Liver (tissue), 9 donors: ENCODE measurements around the gene ATP6V1A. TPM values are rescaled to one million over a fixed set of nuclear protein-coding genes. Genes with fewer than 3 reads are reported as not detected.

Experiments
- DNase-seq: peaks from one replicate; pipeline ENCODE4 v3.0.0-alpha.2; 2017; ENCODE audit warnings: low spot score
- H3K27ac ChIP-seq, 2 donors: one replicate each; pipeline ENCODE4 v1.7.0; 2013; ENCODE audit warnings: inconsistent platforms in 2 of 2, low read length in 2 of 2, control low read depth in 1 of 2, low read depth in 1 of 2, mild to moderate bottlenecking in 1 of 2
- H3K27me3 ChIP-seq, 4 donors: one replicate each; pipeline versions ENCODE4 v1.6.1 to v1.7.0; 2013; ENCODE audit warnings: low read length in 3 of 4, inconsistent platforms in 1 of 4, mild to moderate bottlenecking in 1 of 4, moderate library complexity in 1 of 4; ENCODE audit not compliant: control insufficient read depth in 4 of 4, insufficient read depth in 4 of 4
- H3K36me3 ChIP-seq, 4 donors: one replicate each; pipeline versions ENCODE4 v1.6.1 to v1.7.0; 2013; ENCODE audit warnings: low read length in 3 of 4, mild to moderate bottlenecking in 3 of 4, low read depth in 1 of 4, moderate library complexity in 1 of 4; ENCODE audit not compliant: control insufficient read depth in 4 of 4, insufficient read depth in 3 of 4
- H3K4me1 ChIP-seq, 4 donors: one replicate each; pipeline versions ENCODE4 v1.6.1 to v1.7.0; 2013; ENCODE audit warnings: low read length in 3 of 4, mild to moderate bottlenecking in 3 of 4, moderate library complexity in 1 of 4; ENCODE audit not compliant: control insufficient read depth in 4 of 4, insufficient read depth in 4 of 4
- H3K4me3 ChIP-seq, 3 donors: one replicate each; pipeline versions ENCODE4 v1.6.1 to v1.7.0; 2013; ENCODE audit warnings: low read length in 3 of 3, control low read depth in 1 of 3, low read depth in 1 of 3, mild to moderate bottlenecking in 1 of 3
- H3K9ac ChIP-seq, 2 donors: one replicate each; pipeline ENCODE4 v1.7.0; 2013; ENCODE audit warnings: low read length in 2 of 2, mild to moderate bottlenecking in 2 of 2, moderate library complexity in 2 of 2, control low read depth in 1 of 2, low read depth in 1 of 2
- H3K9me3 ChIP-seq, 4 donors: one replicate each; pipeline versions ENCODE4 v1.6.1 to v1.7.0; 2013; ENCODE audit warnings: low read length in 3 of 4; ENCODE audit not compliant: control insufficient read depth in 4 of 4
- CTCF ChIP-seq: fragments of 150-350 bp; IDR thresholded peaks from 2 replicates; pipeline ENCODE4 v1.5.1; 2017; ENCODE audit warnings: improper control_type of control experiment, low read depth, low read length; ENCODE audit not compliant: missing input control
- EGR1 ChIP-seq, 2 donors: IDR thresholded peaks; 2 replicates each; pipeline ENCODE4 v1.6.1; 2016 to 2018; ENCODE audit warnings: antibody characterized with exemption in 2 of 2, low read depth in 2 of 2
- GABPA ChIP-seq, 2 donors: IDR thresholded peaks in 1 of 2; conservative IDR thresholded peaks in 1 of 2; 2 replicates each; pipeline ENCODE4 v1.6.1; 2016; ENCODE audit warnings: antibody characterized with exemption in 2 of 2, mild to moderate bottlenecking in 1 of 2, moderate library complexity in 1 of 2
- HNF4A ChIP-seq, 2 donors: conservative IDR thresholded peaks; 2 replicates each; pipeline ENCODE4 v1.6.1; 2016; ENCODE audit warnings: antibody characterized with exemption in 2 of 2, mild to moderate bottlenecking in 2 of 2
- HNF4G ChIP-seq: IDR thresholded peaks from 2 replicates; pipeline ENCODE4 v1.6.1; 2016; ENCODE audit warnings: antibody characterized with exemption
- JUND ChIP-seq, 2 donors: IDR thresholded peaks; 2 replicates each; pipeline ENCODE4 v1.6.1; 2016; ENCODE audit warnings: antibody characterized with exemption in 2 of 2
- MAX ChIP-seq: IDR thresholded peaks from 2 replicates; pipeline ENCODE4 v1.6.1; 2016; ENCODE audit warnings: antibody characterized with exemption
- NR2F2 ChIP-seq: IDR thresholded peaks from 2 replicates; pipeline ENCODE4 v1.6.1; 2016; ENCODE audit warnings: antibody characterized with exemption
- RAD21 ChIP-seq, 2 donors: IDR thresholded peaks; 2 replicates each; pipeline ENCODE4 v1.6.1; 2016; ENCODE audit warnings: antibody characterized with exemption in 2 of 2, mild to moderate bottlenecking in 2 of 2
- REST ChIP-seq: IDR thresholded peaks from 2 replicates; pipeline ENCODE4 v1.6.1; 2016; ENCODE audit warnings: antibody characterized with exemption, mild to moderate bottlenecking
- RXRA ChIP-seq, 2 donors: IDR thresholded peaks; 2 replicates each; pipeline ENCODE4 v1.6.1; 2017 to 2018; ENCODE audit warnings: antibody characterized with exemption in 2 of 2, mild to moderate bottlenecking in 1 of 2
- TAF1 ChIP-seq: conservative IDR thresholded peaks from 2 replicates; pipeline ENCODE4 v1.6.1; 2016; ENCODE audit warnings: antibody characterized with exemption, mild to moderate bottlenecking
- ZBTB33 ChIP-seq: IDR thresholded peaks from 2 replicates; pipeline ENCODE4 v1.6.1; 2016; ENCODE audit warnings: antibody characterized with exemption
- WGBS: extraction: QIAGEN DNeasy Blood & Tissue Kit; methylation state at CpG from one replicate; pipeline ENCODE4 v1.1.7; 2013; 5-methylcytosine and 5-hydroxymethylcytosine counted together
- polyA plus RNA-seq, 2 donors: library from polyadenylated mRNA; stranded (reverse) in 1 of 2; unstranded in 1 of 2; fragments of 200-250 nt in 1 of 2; fragments of >200 nt in 1 of 2; fragmentation: Nextera tagmentation in 1 of 2; extraction: Ambion mirVana in 1 of 2; gene quantifications; one replicate each; pipeline versions ENCODE4 v1.2.1 to v1.2.3, GENCODE V29; 2013 to 2015
- total RNA-seq, 2 donors: library from RNA; depleted of rRNA; stranded (reverse); fragments of >200 nt; gene quantifications; one replicate each; pipeline ENCODE4 v1.2.3, GENCODE V29; 2014
- donor health status: healthy.
- donor health status: healthy.
- donor health status: healthy.
- donor health status: healthy.
- donor health status: healthy.

Gene ATP6V1A
- total and polyA plus RNA-seq, 4 donors = 15.2 to 53.2 (median 42.7) TPM

- Histone ChIP-seq H3K27ac (peak overlapping the region; percentile 98 to 100), H3K4me3 (peak overlapping the region; percentile 69 to 99 (median 91)), H3K27me3 (no peaks in the 10 kb centered on the region), H3K9me3 (no peaks in the 10 kb centered on the region), H3K9ac (peak overlapping the region; percentile 79 to 96), H3K4me1 (peaks cover 3 to 45% (median 26%) of the 10 kb centered on the region in 4 donors), H3K36me3 (no peaks in the 10 kb centered on the region)
- TF ChIP-seq TAF1 (no peak), EGR1 (IDR thresholded peaks at IDR 0.05; ENCODE audit: low read depth in 2 of 2) (no peak), NR2F2 (no peak), HNF4G (no peak), CTCF (no peak), ZBTB33 (no peak)
- DNase-seq = peak; percentile 65
- WGBS = 3% methylated on average over 18 of the region's 18 CpGs
These were observed 630 bp downstream of the ATP6V1A start for GRCh38 chr3:113747283-113748046.

- Histone ChIP-seq H3K27me3 (no peaks in the 10 kb centered on the region), H3K4me3 (no peak overlapping the region), H3K9ac (no peak overlapping the region), H3K4me1 (peaks cover 0 to 22% (median 11%) of the 10 kb centered on the region in 4 donors), H3K9me3 (no peaks in the 10 kb centered on the region), H3K27ac (no peak overlapping the region), H3K36me3 (no peaks in the 10 kb centered on the region)
- no peak for TF ChIP-seq ZBTB33
- no peak for TF ChIP-seq REST
- no peak for TF ChIP-seq TAF1
- TF ChIP-seq CTCF = no peak
- TF ChIP-seq RAD21 (IDR thresholded peaks at IDR 0.05) = no peak
- TF ChIP-seq EGR1 (IDR thresholded peaks at IDR 0.05; ENCODE audit: low read depth in 2 of 2) = no peak
- TF ChIP-seq GABPA (IDR thresholded peaks at IDR 0.05 in 1 of 2, conservative IDR thresholded peaks at IDR 0.05 in 1 of 2) = no peak
- no peak for TF ChIP-seq NR2F2
- TF ChIP-seq RXRA (IDR thresholded peaks at IDR 0.05) = no peak
- TF ChIP-seq JUND (IDR thresholded peaks at IDR 0.05) = no peak
- TF ChIP-seq HNF4A (conservative IDR thresholded peaks at IDR 0.05) = no peak
- TF ChIP-seq MAX = no peak
- no peak for DNase-seq
These were observed 4.3 kb downstream of the ATP6V1A start for GRCh38 chr3:113751141-113751540.
